WERI-Rb-1 (cell line): ENCODE data around the gene NAMPT.

Experiments
- DNase-seq: peaks from one replicate; pipeline ENCODE4 v3.0.0-alpha.2; 2020
- H3K27ac ChIP-seq: fragments of 250-450 bp; sonication (Bioruptor Pico); 2 replicates; pipeline ENCODE4 v1.5.1; 2020; ENCODE audit warnings: mild to moderate bottlenecking, moderate library complexity
- H3K27me3 ChIP-seq: fragments of 250-450 bp; sonication (Bioruptor Pico); 2 replicates; pipeline ENCODE4 v1.5.1; 2021; ENCODE audit warnings: mild to moderate bottlenecking, low read depth, moderate library complexity; ENCODE audit not compliant: insufficient read depth, severe bottlenecking
- H3K36me3 ChIP-seq: fragments of 250-450 bp; sonication (Bioruptor Pico); 2 replicates; pipeline ENCODE4 v1.5.1; 2020; ENCODE audit warnings: mild to moderate bottlenecking, moderate library complexity
- H3K4me3 ChIP-seq: 2 replicates; pipeline ENCODE4 v1.5.1; 2011; ENCODE audit warnings: low read depth, mild to moderate bottlenecking, control low read depth, low read length
- H3K9me3 ChIP-seq: fragments of 250-450 bp; sonication (Bioruptor Pico); 2 replicates; pipeline ENCODE4 v1.5.1; 2021; ENCODE audit warnings: mild to moderate bottlenecking, moderate library complexity; ENCODE audit not compliant: severe bottlenecking
- CTCF ChIP-seq: IDR thresholded peaks from 2 replicates; pipeline ENCODE4 v1.5.1; 2011; ENCODE audit warnings: low read depth, mild to moderate bottlenecking, control low read depth, inconsistent platforms, low read length

The NAMPT gene

GRCh38 chr7:106285051-106285854, 470 bp upstream of the NAMPT start:
- no peaks in the 10 kb centered on the region for H3K27me3 ChIP-seq
- peak overlapping the region; percentile 87 for H3K27ac ChIP-seq

GRCh38 chr7:106283831-106284713, 711 bp downstream of the NAMPT start:
- Histone ChIP-seq H3K9me3 (no peaks in the 10 kb centered on the region), H3K27me3 (no peaks in the 10 kb centered on the region), H3K36me3 (no peaks in the 10 kb centered on the region), H3K4me3 (peak overlapping the region; percentile 95), H3K27ac (peak overlapping the region; percentile 84)
- no peak for TF ChIP-seq CTCF
- DNase-seq = peak; percentile 66

More at GRCh38 chr7:106285051-106285854, 470 bp upstream of the NAMPT start:
- TF ChIP-seq CTCF = no peak
- DNase-seq = peak; percentile 98
- no peaks in the 10 kb centered on the region for H3K36me3 ChIP-seq
- H3K4me3 ChIP-seq = peak overlapping the region; percentile 95
- H3K9me3 ChIP-seq = no peaks in the 10 kb centered on the region

GRCh38 chr7:106283501-106283830, 1.3 kb downstream of the NAMPT start:
- TF ChIP-seq CTCF = no peak
- Histone ChIP-seq H3K4me3 (peak overlapping the region; percentile 95), H3K9me3 (no peaks in the 10 kb centered on the region), H3K36me3 (no peaks in the 10 kb centered on the region), H3K27ac (no peak overlapping the region), H3K27me3 (no peaks in the 10 kb centered on the region)
- DNase-seq = no peak

- no peak for DNase-seq
- Histone ChIP-seq H3K27me3 (no peaks in the 10 kb centered on the region), H3K4me3 (no peak overlapping the region), H3K27ac (no peak overlapping the region), H3K36me3 (0 out of 2 replicates have a peak, but pooled peaks cover 1% of the 10 kb centered on the region), H3K9me3 (no peaks in the 10 kb centered on the region)
- no peak for TF ChIP-seq CTCF
Observed at GRCh38 chr7:106282852-106283251, 1.9 kb downstream of the NAMPT start.

- Histone ChIP-seq H3K27me3 (no peaks in the 10 kb centered on the region), H3K9me3 (no peaks in the 10 kb centered on the region), H3K27ac (no peak overlapping the region), H3K4me3 (no peak overlapping the region), H3K36me3 (peaks cover 4% of the 10 kb centered on the region; the same call in 1 of the 2 replicates)
- no peak for TF ChIP-seq CTCF
- DNase-seq = no peak
Observed at GRCh38 chr7:106282390-106282789, 2.4 kb downstream of the NAMPT start.
